GM18520 (cell line): ENCODE results near the gene ZNF185.
A peak's percentile ranks its signal among the peaks of the same experiment; 100 is the strongest.

Source experiments
- ATAC-seq: cut with Tn5 transposase; IDR thresholded peaks from one replicate; pipeline ENCODE4 v1.9.1; 2021; ENCODE audit not compliant: unreplicated experiment

The ZNF185 gene

GRCh38 chrX:152915541-152916241 is 17.8 kb downstream of the ZNF185 start:
- peak; percentile 69 for ATAC-seq

- ATAC-seq = no peak
These were observed 20.1 kb downstream of the ZNF185 start for GRCh38 chrX:152917656-152918579.

GRCh38 chrX:152918707-152919106 is 20.8 kb downstream of the ZNF185 start:
- ATAC-seq = no peak

GRCh38 chrX:152923599-152923998 is 25.7 kb downstream of the ZNF185 start:
- ATAC-seq = no peak

- ATAC-seq = no peak
These were observed 28.0 kb downstream of the ZNF185 start for GRCh38 chrX:152925835-152926234.

GRCh38 chrX:152926279-152926678 is 28.4 kb downstream of the ZNF185 start:
- ATAC-seq = no peak

- no peak for ATAC-seq
These were observed 29.1 kb downstream of the ZNF185 start for GRCh38 chrX:152926923-152927322.

GRCh38 chrX:152927858-152928760 is 30.2 kb downstream of the ZNF185 start:
- no peak for ATAC-seq

GRCh38 chrX:152928761-152929400 is 31.0 kb downstream of the ZNF185 start:
- ATAC-seq = no peak

GRCh38 chrX:152929898-152930297 is 32.0 kb downstream of the ZNF185 start:
- ATAC-seq = no peak

- ATAC-seq = no peak
These were observed 32.6 kb downstream of the ZNF185 start for GRCh38 chrX:152930516-152930915.

- no peak for ATAC-seq
These were observed 34.3 kb downstream of the ZNF185 start for GRCh38 chrX:152932144-152932543.

GRCh38 chrX:152932598-152933175 is 34.8 kb downstream of the ZNF185 start:
- no peak for ATAC-seq

GRCh38 chrX:152936306-152936705 is 38.4 kb downstream of the ZNF185 start:
- no peak for ATAC-seq

- no peak for ATAC-seq
These were observed 39.4 kb downstream of the ZNF185 start for GRCh38 chrX:152937236-152937635.

GRCh38 chrX:152941328-152942076 is 43.6 kb downstream of the ZNF185 start:
- ATAC-seq = peak; percentile 95

- ATAC-seq = no peak
These were observed 44.2 kb downstream of the ZNF185 start for GRCh38 chrX:152942077-152942442.

GRCh38 chrX:152943826-152944225 is 46.0 kb downstream of the ZNF185 start:
- no peak for ATAC-seq
